GM12878 (cell line): ENCODE data around the gene FAM161B. TPM values are rescaled to one million over a fixed set of nuclear protein-coding genes. Genes with fewer than 3 reads are reported as not detected.
"Not testable (repeated sequence)": the region's sequence is repeated elsewhere in the genome, so short reads cannot be mapped to it uniquely, and the experiment has no call there.

Experiments
- ATAC-seq: fragments of 200-7000 bp; cut with Tn5 transposase; 3 replicates; pipeline ENCODE4 v1.9.1; 2020; ENCODE audit warnings: mild to moderate bottlenecking, moderate library complexity
- BruUV-seq: library from RNA; stranded (reverse); fragments of 400-500 nt; replicated peaks from 2 replicates; lab custom pipeline; 2021; lab: Mats Ljungman, UMichigan
- CTCF ChIA-PET: fragments of 300-600 bp; sonication (Branson Sonifier 250); formaldehyde crosslinking; extraction: SDS; loops from one replicate; lab custom pipeline; 2021; ENCODE audit warnings: inconsistent platforms; lab: Yijun Ruan, JAX
- POLR2A ChIA-PET: fragments of 350-600 bp; formaldehyde crosslinking; extraction: SDS; loops from one replicate; lab custom pipeline; 2021; ENCODE audit warnings: inconsistent platforms; lab: Charles Lee
- RAD21 ChIA-PET: fragments of 300-600 bp; sonication (Branson Sonifier 250); formaldehyde crosslinking; loops from one replicate; lab custom pipeline; 2023; ENCODE audit warnings: antibody characterized with exemption; ENCODE audit not compliant: unreplicated experiment; lab: Charles Lee
- SMC1A ChIA-PET: fragments of 300-600 bp; sonication (Branson Sonifier 250); formaldehyde crosslinking; loops from one replicate; lab custom pipeline; 2023; ENCODE audit not compliant: unreplicated experiment, uncharacterized antibody; lab: Charles Lee
- DNase-seq: peaks from one replicate; pipeline ENCODE4 v3.0.0-alpha.2; 2011; ENCODE audit warnings: low read depth, low spot score
- FAIRE-seq: peaks from 3 replicates; lab custom pipeline; 2011; peaks lifted over from hg19 to GRCh38; lab: Jason Lieb, UNC
- H2AFZ ChIP-seq: 2 replicates; pipeline ENCODE4 v1.6.0; 2011; ENCODE audit warnings: low read depth, low read length, control low read depth; ENCODE audit not compliant: control insufficient read depth
- H3K27ac ChIP-seq: 2 replicates; pipeline ENCODE4 v1.5.1; 2011; ENCODE audit warnings: control low read depth; ENCODE audit not compliant: control insufficient read depth, insufficient read depth
- H3K27me3 ChIP-seq, 2 experiments: replicated peaks in 1 of 2; 2 replicates each; pipeline versions ENCODE4 v1.6.0 to v1.6.1; 2011; ENCODE audit warnings: low read length in 1 of 2; ENCODE audit not compliant: control insufficient read depth in 2 of 2, insufficient read depth in 2 of 2
- H3K36me3 ChIP-seq, 2 experiments: 2 replicates each; pipeline ENCODE4 v1.5.1; 2011; ENCODE audit warnings: low read length in 1 of 2; ENCODE audit not compliant: control insufficient read depth in 2 of 2, insufficient read depth in 2 of 2
- H3K4me1 ChIP-seq: 2 replicates; pipeline ENCODE4 v1.6.1; 2011; ENCODE audit warnings: mild to moderate bottlenecking, low read length, moderate library complexity, mixed read lengths; ENCODE audit not compliant: control insufficient read depth, insufficient read depth
- H3K4me2 ChIP-seq: 2 replicates; pipeline ENCODE4 v1.6.0; 2011; ENCODE audit warnings: control low read depth; ENCODE audit not compliant: control insufficient read depth, insufficient read depth
- H3K4me3 ChIP-seq: fragments of 200-600 bp; sonication (generic); 2 replicates; pipeline ENCODE4 v1.5.1; 2016
- H3K79me2 ChIP-seq: 2 replicates; pipeline ENCODE4 v1.6.0; 2011; ENCODE audit warnings: low read length; ENCODE audit not compliant: control insufficient read depth, insufficient read depth
- H3K9ac ChIP-seq: 2 replicates; pipeline ENCODE4 v1.8.0; 2011; ENCODE audit warnings: low read length, control low read depth, mixed read lengths; ENCODE audit not compliant: control insufficient read depth, insufficient read depth
- H3K9me3 ChIP-seq: replicated peaks from 3 replicates; pipeline ENCODE4 v1.5.1; 2011; ENCODE audit warnings: mild to moderate bottlenecking, low read length; ENCODE audit not compliant: control insufficient read depth, insufficient read depth
- H4K20me1 ChIP-seq: 2 replicates; pipeline ENCODE4 v1.6.0; 2011; ENCODE audit not compliant: control insufficient read depth, insufficient read depth
- PRDM15 ChIP-seq: fragments of 450-650 bp; formaldehyde crosslinking; IDR thresholded peaks from 2 replicates; pipeline ENCODE4 v1.4.0; 2020; ENCODE audit warnings: mild to moderate bottlenecking, moderate library complexity
- SIX5 ChIP-seq: IDR thresholded peaks from 2 replicates; pipeline ENCODE4 v1.6.1; 2011; ENCODE audit warnings: mild to moderate bottlenecking, low read depth, low read length, moderate library complexity; ENCODE audit not compliant: severe bottlenecking
- WGBS: methylation state at CpG from one replicate; pipeline ENCODE4 v1.1.6; 2016; ENCODE audit warnings: low lambda C conversion rate; ENCODE audit not compliant: insufficient replicate concordance, insufficient coverage; ENCODE audit errors: missing lambda C conversion rate; 5-methylcytosine and 5-hydroxymethylcytosine counted together
- in situ Hi-C: fragments of 300-500 bp; cut with MboI; formaldehyde crosslinking; loops from 9 replicates; pipeline ENCODE4 v1.14.3; 2018; ENCODE audit warnings: mixed read lengths
- intact Hi-C: fragments of 100-400 bp; cut with micrococcal nuclease; formaldehyde crosslinking; loops from one replicate; pipeline ENCODE4 v1.14.2; 2022; ENCODE audit not compliant: unreplicated experiment
- polyA plus RNA-seq, 11 experiments: library from polyadenylated mRNA; depleted of rRNA in 4 of 11; unstranded in 6 of 11; stranded (reverse) in 5 of 11; fragments of >200 nt; fragmentation: Nextera tagmentation in 4 of 11; fragmentation: Illumina TruSeq in 1 of 11; extraction: Ambion mirVana in 4 of 11; extraction: Trizol in 1 of 11; gene quantifications; 1 replicate in 1 of 11; 2 replicates in 10 of 11; pipeline versions ENCODE4 v1.2.1 to v1.2.3, GENCODE V29; 2011 to 2016; ENCODE audit warnings: inconsistent platforms in 2 of 11, missing spikeins in 2 of 11, low read depth in 1 of 11
- total RNA-seq, 4 experiments: library from RNA; depleted of rRNA in 3 of 4; stranded (reverse); fragments of >200 nt in 3 of 4; fragmentation: Illumina TruSeq in 1 of 4; extraction: Trizol in 1 of 4; gene quantifications; 2 replicates each; pipeline versions ENCODE4 v1.2.1 to v1.2.3, GENCODE V29; 2013 to 2021

The FAM161B gene
- total and polyA plus RNA-seq, 10 of the 15 experiments (the other 5 are each of a cell fraction or from before 2014, with no cell fraction given) = 0.33 to 1.2 (median 0.86) TPM

GRCh38 chr14:73924337-73924736 is 25.6 kb downstream of the FAM161B start:
- no peak overlapping the region for H2AFZ ChIP-seq
- 67% methylated on average over 5 of the region's 5 CpGs for WGBS
- H3K79me2 ChIP-seq = no peaks in the 10 kb centered on the region
- SMC1A ChIA-PET = interaction anchor here (1.1 kb wide), 1 partner anchor 38 kb away, joined by 4 read pairs; no protein-coding TSS in a partner anchor
- peaks cover 7 to 33% of the 10 kb centered on the region in 2 experiments for H3K36me3 ChIP-seq
- BruUV-seq = no TSS peak
- POLR2A ChIA-PET = no interaction called here
- CTCF ChIA-PET = interaction anchor here (1.2 kb wide), 1 partner anchor 9 kb away, joined by 3 read pairs; no protein-coding TSS in a partner anchor
- no peak overlapping the region for H3K4me2 ChIP-seq
- ATAC-seq (no peak), FAIRE-seq (no peak), DNase-seq (no peak)
- no peak overlapping the region for H3K9ac ChIP-seq
- no peaks in the 10 kb centered on the region for H4K20me1 ChIP-seq
- TF ChIP-seq PRDM15 (CRISPR knock-in tag) (no peak), SIX5 (no peak)
- no peaks in the 10 kb centered on the region for H3K27me3 ChIP-seq
- no peaks in the 10 kb centered on the region for H3K9me3 ChIP-seq
- RAD21 ChIA-PET = no interaction called here
- no peak overlapping the region for H3K27ac ChIP-seq
- no peaks in the 10 kb centered on the region for H3K4me1 ChIP-seq
- H3K4me3 ChIP-seq = no peak overlapping the region
- in situ Hi-C loops = no loop called here
- intact Hi-C loops = no loop called here

- ATAC-seq, H3K9ac ChIP-seq, H3K4me1 ChIP-seq, H4K20me1 ChIP-seq, H3K27ac ChIP-seq, H3K9me3 ChIP-seq, H3K79me2 ChIP-seq, CTCF ChIA-PET, DNase-seq, FAIRE-seq, in situ Hi-C loops, H3K27me3 ChIP-seq, BruUV-seq, SMC1A ChIA-PET, H3K4me3 ChIP-seq, H3K4me2 ChIP-seq, H2AFZ ChIP-seq, intact Hi-C loops: not testable (repeated sequence)
- WGBS = 100% methylated on average over 2 of the region's 2 CpGs
- ChIA-PET POLR2A (interaction anchor here (0.7 kb wide), 1 partner anchor 15 kb away, joined by 6 read pairs; no protein-coding TSS in a partner anchor), RAD21 (interaction anchor here (0.6 kb wide), 1 partner anchor 949 kb away, joined by 3 read pairs; no protein-coding TSS in a partner anchor)
- peaks cover 8 to 17% of the 10 kb centered on the region in 2 experiments for H3K36me3 ChIP-seq
Measured at GRCh38 chr14:73919457-73919856, 30.4 kb downstream of the FAM161B start.
